HL-60 (cell line): ENCODE data around the gene TCP11.

ENCODE experiments used
- DNase-seq, 2 experiments: peaks; one replicate each; pipeline ENCODE4 v3.0.0-alpha.2; 2010 to 2020; ENCODE audit warnings: low read depth in 1 of 2, low spot score in 1 of 2
- H3K27ac ChIP-seq: fragments of 250-450 bp; sonication (Bioruptor Pico); replicated peaks from 2 replicates; pipeline ENCODE4 v1.5.1; 2020; ENCODE audit warnings: mild to moderate bottlenecking, moderate library complexity
- H3K27me3 ChIP-seq: fragments of 250-450 bp; sonication (Bioruptor Pico); 2 replicates; pipeline ENCODE4 v1.5.1; 2021; ENCODE audit warnings: mild to moderate bottlenecking, moderate library complexity; ENCODE audit not compliant: insufficient read depth, poor library complexity, severe bottlenecking
- H3K4me3 ChIP-seq: replicated peaks from 2 replicates; pipeline ENCODE4 v1.5.1; 2011; ENCODE audit warnings: mild to moderate bottlenecking, control low read depth, low read length; ENCODE audit not compliant: insufficient read depth
- CTCF ChIP-seq: IDR thresholded peaks from one replicate; pipeline ENCODE4 v1.5.1; 2011; ENCODE audit warnings: low read length, control low read depth, inconsistent platforms; ENCODE audit not compliant: insufficient read depth
- GABPA ChIP-seq: IDR thresholded peaks from 2 replicates; pipeline ENCODE4 v1.6.1; 2012; ENCODE audit warnings: low read depth
- POLR2AphosphoS5 ChIP-seq: IDR thresholded peaks from 2 replicates; pipeline ENCODE4 v1.6.1; 2012; ENCODE audit warnings: low read depth
- REST ChIP-seq: IDR thresholded peaks from 2 replicates; pipeline ENCODE4 v1.6.1; 2012; ENCODE audit warnings: low read depth; ENCODE audit not compliant: insufficient replicate concordance
- SPI1 ChIP-seq: IDR thresholded peaks from 2 replicates; pipeline ENCODE4 v1.6.1; 2012; ENCODE audit warnings: low read depth, mild to moderate bottlenecking, borderline replicate concordance

Gene TCP11

GRCh38 chr6:35085359-35086281, 55.5 kb downstream of the TCP11 start:
- no peak for TF ChIP-seq GABPA
- no peak for TF ChIP-seq REST
- H3K4me3 ChIP-seq = no peak overlapping the region

GRCh38 chr6:35084511-35085203, 56.5 kb downstream of the TCP11 start:
- TF ChIP-seq POLR2AphosphoS5 (no peak), GABPA (no peak), SPI1 (no peak), REST (no peak)
- no peaks in the 10 kb centered on the region for H3K27me3 ChIP-seq
- H3K27ac ChIP-seq = no peak overlapping the region

More at GRCh38 chr6:35085359-35086281, 55.5 kb downstream of the TCP11 start:
- Histone ChIP-seq H3K27me3 (no peaks in the 10 kb centered on the region), H3K27ac (no peak overlapping the region)
- DNase-seq = no peak

GRCh38 chr6:35084041-35084491, 57.1 kb downstream of the TCP11 start:
- no peak overlapping the region for H3K27ac ChIP-seq
- no peak for DNase-seq
- TF ChIP-seq CTCF (no peak), POLR2AphosphoS5 (no peak), SPI1 (no peak), REST (no peak), GABPA (no peak)
- no peak overlapping the region for H3K4me3 ChIP-seq
- no peaks in the 10 kb centered on the region for H3K27me3 ChIP-seq

More at GRCh38 chr6:35084511-35085203, 56.5 kb downstream of the TCP11 start:
- no peak for DNase-seq
- no peak overlapping the region for H3K4me3 ChIP-seq
